ENCODE results near the gene CCDC178. TPM values are rescaled to one million over a fixed set of nuclear protein-coding genes. Genes with fewer than 3 reads are reported as not detected.
"Not testable (repeated sequence)": the region's sequence is repeated elsewhere in the genome, so short reads cannot be mapped to it uniquely, and the experiment has no call there.

CCDC178 gene
- total and polyA plus RNA-seq, 2 donors (not counting 1 experiment from before 2014, with no cell fraction given), result 0.17 TPM; not detected in 1

DNA sequence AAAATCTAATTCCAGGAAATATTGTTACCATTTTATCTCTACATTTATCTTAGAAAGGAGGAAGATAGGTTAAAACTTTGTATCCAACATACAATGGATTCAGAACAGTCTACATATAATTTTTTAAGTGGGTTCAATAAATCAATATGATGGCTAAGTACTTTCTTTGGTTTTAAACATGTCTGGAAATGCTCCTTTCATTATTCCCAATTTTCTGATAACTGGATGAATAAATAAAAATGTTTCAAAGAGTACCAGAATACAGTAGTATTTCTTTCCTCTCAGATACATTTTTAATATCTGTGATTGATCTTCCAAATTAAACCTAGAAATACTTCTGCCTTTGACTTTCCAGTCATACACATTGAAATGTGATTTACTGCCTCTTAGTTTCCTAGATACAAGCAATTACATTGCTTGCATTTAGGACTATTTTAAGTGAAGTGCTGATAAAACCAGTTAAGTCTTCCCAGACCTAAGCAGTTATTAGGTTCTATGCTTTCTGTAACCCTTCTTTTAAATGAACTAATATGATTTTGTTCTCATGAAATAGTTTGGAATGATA is 283.5 kb downstream of the CCDC178 start:
- no peak for TF ChIP-seq EZH2 (IDR thresholded peaks at IDR 0.05; ENCODE audit: low read length, missing control alignments)
- TF ChIP-seq, protein P1, sequence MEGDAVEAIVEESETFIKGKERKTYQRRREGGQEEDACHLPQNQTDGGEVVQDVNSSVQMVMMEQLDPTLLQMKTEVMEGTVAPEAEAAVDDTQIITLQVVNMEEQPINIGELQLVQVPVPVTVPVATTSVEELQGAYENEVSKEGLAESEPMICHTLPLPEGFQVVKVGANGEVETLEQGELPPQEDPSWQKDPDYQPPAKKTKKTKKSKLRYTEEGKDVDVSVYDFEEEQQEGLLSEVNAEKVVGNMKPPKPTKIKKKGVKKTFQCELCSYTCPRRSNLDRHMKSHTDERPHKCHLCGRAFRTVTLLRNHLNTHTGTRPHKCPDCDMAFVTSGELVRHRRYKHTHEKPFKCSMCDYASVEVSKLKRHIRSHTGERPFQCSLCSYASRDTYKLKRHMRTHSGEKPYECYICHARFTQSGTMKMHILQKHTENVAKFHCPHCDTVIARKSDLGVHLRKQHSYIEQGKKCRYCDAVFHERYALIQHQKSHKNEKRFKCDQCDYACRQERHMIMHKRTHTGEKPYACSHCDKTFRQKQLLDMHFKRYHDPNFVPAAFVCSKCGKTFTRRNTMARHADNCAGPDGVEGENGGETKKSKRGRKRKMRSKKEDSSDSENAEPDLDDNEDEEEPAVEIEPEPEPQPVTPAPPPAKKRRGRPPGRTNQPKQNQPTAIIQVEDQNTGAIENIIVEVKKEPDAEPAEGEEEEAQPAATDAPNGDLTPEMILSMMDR (conservative IDR thresholded peaks at IDR 0.05 in 1 of 2, IDR thresholded peaks at IDR 0.05 in 1 of 2; ENCODE audit: low read depth in 1 of 2, low read length in 2 of 2), result no peak
- no peak overlapping the region for H3K4me2 ChIP-seq (ENCODE audit: extremely low read depth, insufficient read depth, low read length)
- DNase-seq (ENCODE audit: low read depth in 2 of 2), result no peak

GRCh38 chr18:33154049-33154448 is 286.5 kb downstream of the CCDC178 start:
- no peaks in the 10 kb centered on the region for H3K4me1 ChIP-seq (ENCODE audit: control insufficient read depth, extremely low read depth, insufficient read depth, low read length)
- H3K4me3 ChIP-seq (replicated peaks in 1 of 4; ENCODE audit: control extremely low read depth in 1 of 4, insufficient read depth in 1 of 4, low read depth in 3 of 4, low read length in 4 of 4), result no peak overlapping the region
- H3K27me3 ChIP-seq (ENCODE audit: control insufficient read depth, insufficient read depth, low read length), result no peaks in the 10 kb centered on the region
- H3K9me3 ChIP-seq (ENCODE audit: control insufficient read depth, insufficient read depth, low read depth, low read length), result no peaks in the 10 kb centered on the region
- DNase-seq (ENCODE audit: low read depth in 2 of 2), result no peak
- H3K4me2 ChIP-seq (ENCODE audit: extremely low read depth, insufficient read depth, low read length), result no peak overlapping the region
- no peaks in the 10 kb centered on the region for H4K20me1 ChIP-seq (ENCODE audit: control insufficient read depth, extremely low read depth, insufficient read depth, low read length)
- no peak overlapping the region for H2AFZ ChIP-seq (ENCODE audit: low read length)
- H3K36me3 ChIP-seq (ENCODE audit: control insufficient read depth, insufficient read depth, low read length), result no peaks in the 10 kb centered on the region
- no peak overlapping the region for H3K27ac ChIP-seq (ENCODE audit: insufficient read depth, low read length)
- no peak overlapping the region for H3K9ac ChIP-seq (ENCODE audit: insufficient read depth, low read length)
- no peaks in the 10 kb centered on the region for H3K79me2 ChIP-seq (ENCODE audit: control insufficient read depth, insufficient read depth, low read length)
- TF ChIP-seq, protein P1 (conservative IDR thresholded peaks at IDR 0.05 in 1 of 2, IDR thresholded peaks at IDR 0.05 in 1 of 2; ENCODE audit: low read depth in 1 of 2, low read length in 2 of 2), result no peak
- TF ChIP-seq EZH2 (IDR thresholded peaks at IDR 0.05; ENCODE audit: low read length, missing control alignments), result no peak

More for the DNA sequence above, 283.5 kb downstream of the CCDC178 start:
- Histone ChIP-seq H3K27ac (ENCODE audit: insufficient read depth, low read length) (no peak overlapping the region), H3K4me1 (ENCODE audit: control insufficient read depth, extremely low read depth, insufficient read depth, low read length) (no peaks in the 10 kb centered on the region), H3K9me3 (ENCODE audit: control insufficient read depth, insufficient read depth, low read depth, low read length) (no peaks in the 10 kb centered on the region), H3K27me3 (ENCODE audit: control insufficient read depth, insufficient read depth, low read length) (no peaks in the 10 kb centered on the region), H3K4me3 (replicated peaks in 1 of 4; ENCODE audit: control extremely low read depth in 1 of 4, insufficient read depth in 1 of 4, low read depth in 3 of 4, low read length in 4 of 4) (no peak overlapping the region), H3K79me2 (ENCODE audit: control insufficient read depth, insufficient read depth, low read length) (no peaks in the 10 kb centered on the region), H4K20me1 (ENCODE audit: control insufficient read depth, extremely low read depth, insufficient read depth, low read length) (no peaks in the 10 kb centered on the region), H2AFZ (ENCODE audit: low read length) (no peak overlapping the region), H3K36me3 (ENCODE audit: control insufficient read depth, insufficient read depth, low read length) (no peaks in the 10 kb centered on the region), H3K9ac (ENCODE audit: insufficient read depth, low read length) (no peak overlapping the region)

GRCh38 chr18:33152376-33152775 is 288.1 kb downstream of the CCDC178 start:
- H3K9ac ChIP-seq (ENCODE audit: insufficient read depth, low read length), result no peak overlapping the region
- H3K27ac ChIP-seq (ENCODE audit: insufficient read depth, low read length), result no peak overlapping the region
- H4K20me1 ChIP-seq (ENCODE audit: control insufficient read depth, extremely low read depth, insufficient read depth, low read length), result no peaks in the 10 kb centered on the region
- H3K4me1 ChIP-seq (ENCODE audit: control insufficient read depth, extremely low read depth, insufficient read depth, low read length), result no peaks in the 10 kb centered on the region
- TF ChIP-seq, protein P1 (conservative IDR thresholded peaks at IDR 0.05 in 1 of 2, IDR thresholded peaks at IDR 0.05 in 1 of 2; ENCODE audit: low read depth in 1 of 2, low read length in 2 of 2), result no peak
- TF ChIP-seq EZH2 (IDR thresholded peaks at IDR 0.05; ENCODE audit: low read length, missing control alignments), result no peak
- no peaks in the 10 kb centered on the region for H3K36me3 ChIP-seq (ENCODE audit: control insufficient read depth, insufficient read depth, low read length)
- no peak for DNase-seq (ENCODE audit: low read depth in 2 of 2)
- H3K4me2 ChIP-seq (ENCODE audit: extremely low read depth, insufficient read depth, low read length), result no peak overlapping the region
- H3K79me2 ChIP-seq (ENCODE audit: control insufficient read depth, insufficient read depth, low read length), result no peaks in the 10 kb centered on the region
- H3K27me3 ChIP-seq (ENCODE audit: control insufficient read depth, insufficient read depth, low read length), result no peaks in the 10 kb centered on the region
- H3K4me3 ChIP-seq (replicated peaks in 1 of 4; ENCODE audit: control extremely low read depth in 1 of 4, insufficient read depth in 1 of 4, low read depth in 3 of 4, low read length in 4 of 4), result no peak overlapping the region
- H2AFZ ChIP-seq (ENCODE audit: low read length), result no peak overlapping the region
- H3K9me3 ChIP-seq (ENCODE audit: control insufficient read depth, insufficient read depth, low read depth, low read length), result no peaks in the 10 kb centered on the region

GRCh38 chr18:33147811-33148210 is 292.7 kb downstream of the CCDC178 start:
- H4K20me1 ChIP-seq (ENCODE audit: control insufficient read depth, extremely low read depth, insufficient read depth, low read length); H2AFZ ChIP-seq (ENCODE audit: low read length); DNase-seq (ENCODE audit: low read depth in 2 of 2): not testable (repeated sequence)

More at GRCh38 chr18:33147811-33148210, 292.7 kb downstream of the CCDC178 start:
- H3K4me2 ChIP-seq (ENCODE audit: extremely low read depth, insufficient read depth, low read length); H3K9ac ChIP-seq (ENCODE audit: insufficient read depth, low read length); H3K79me2 ChIP-seq (ENCODE audit: control insufficient read depth, insufficient read depth, low read length); H3K4me3 ChIP-seq (replicated peaks in 1 of 4; ENCODE audit: control extremely low read depth in 1 of 4, insufficient read depth in 1 of 4, low read depth in 3 of 4, low read length in 4 of 4); H3K27ac ChIP-seq (ENCODE audit: insufficient read depth, low read length); H3K9me3 ChIP-seq (ENCODE audit: control insufficient read depth, insufficient read depth, low read depth, low read length); H3K4me1 ChIP-seq (ENCODE audit: control insufficient read depth, extremely low read depth, insufficient read depth, low read length); H3K27me3 ChIP-seq (ENCODE audit: control insufficient read depth, insufficient read depth, low read length); H3K36me3 ChIP-seq (ENCODE audit: control insufficient read depth, insufficient read depth, low read length): not testable (repeated sequence)
